ENCODE measurements around the gene SLC25A26.
"Not testable (repeated sequence)": the region's sequence is repeated elsewhere in the genome, so short reads cannot be mapped to it uniquely, and the experiment has no call there.

SLC25A26 gene

DNA sequence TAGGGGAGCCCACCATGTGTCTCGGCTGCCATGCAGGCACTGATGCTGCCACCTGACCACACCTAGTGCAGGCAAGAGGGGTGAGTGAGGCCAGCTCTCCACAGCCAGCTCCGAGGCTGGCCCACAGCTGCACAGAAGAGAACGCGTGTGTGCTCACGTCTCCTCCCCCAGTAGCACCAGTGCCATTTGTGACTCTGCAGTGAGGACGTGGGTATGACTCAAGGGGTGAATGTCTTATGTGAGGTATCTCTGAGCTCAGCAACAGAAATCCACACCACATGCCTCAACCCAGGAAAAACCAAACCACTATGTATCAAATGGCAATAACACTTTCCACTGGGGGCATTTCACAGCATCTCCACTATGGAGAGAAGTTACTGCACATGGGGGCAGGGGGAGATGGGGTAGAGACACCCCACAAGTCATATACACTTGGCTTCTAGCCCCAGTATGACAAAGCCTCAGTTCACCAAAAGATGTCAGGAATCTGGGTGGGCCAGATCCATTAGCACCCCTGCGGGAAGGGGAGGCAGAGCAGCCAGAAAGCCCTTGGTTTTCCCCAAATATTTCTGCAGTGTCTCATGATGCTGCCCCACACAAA, 192.4 kb downstream of the SLC25A26 start:
- DNase-seq: peak; percentile 97

DNA sequence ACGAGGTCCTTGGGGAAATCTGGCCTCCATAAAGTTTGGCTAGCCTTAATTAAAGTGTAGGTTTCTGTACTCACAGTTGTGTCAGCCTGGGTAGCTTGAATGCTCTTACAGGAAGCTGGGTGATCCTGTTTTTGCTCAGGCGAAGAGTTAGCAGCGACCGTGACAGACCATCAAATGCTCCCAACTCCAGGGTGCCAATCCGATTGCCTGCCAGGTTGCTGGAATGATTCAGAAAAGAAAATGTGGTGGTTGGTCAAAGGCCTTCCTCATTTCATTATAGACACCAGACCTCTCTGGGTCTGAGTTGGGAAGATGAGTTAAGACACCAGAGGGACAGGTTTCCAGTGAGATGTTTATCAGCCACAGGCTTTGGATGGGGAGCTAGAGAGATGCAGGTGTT, 194.0 kb downstream of the SLC25A26 start:
- no peak for DNase-seq

DNA sequence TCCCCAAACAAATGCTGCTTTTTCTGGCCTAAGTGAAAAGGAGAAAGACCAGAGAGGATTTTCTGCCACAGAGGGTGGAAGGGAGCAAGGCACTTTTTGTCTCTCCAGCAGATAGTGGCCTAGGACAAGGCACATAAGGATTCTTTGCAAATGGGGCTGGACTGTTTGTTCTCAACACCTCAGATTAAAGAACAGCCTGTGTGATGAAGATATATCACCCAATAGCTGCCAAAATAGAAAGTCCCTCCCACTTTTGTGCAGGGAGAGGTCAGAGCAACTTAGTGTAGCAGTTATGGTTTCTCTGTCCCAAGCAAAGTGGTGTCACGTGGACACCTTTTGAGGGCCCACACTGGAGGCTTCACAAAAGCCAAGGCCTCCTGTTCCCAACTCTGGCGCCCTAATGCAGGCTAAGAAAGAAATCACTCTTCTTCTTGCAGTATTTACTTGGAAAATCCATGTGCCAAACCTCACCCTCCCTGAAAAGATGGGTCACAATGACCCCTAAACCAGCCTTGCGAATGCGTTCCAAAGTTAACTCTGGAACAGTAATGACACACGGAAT, 195.1 kb downstream of the SLC25A26 start:
- no peak for DNase-seq

DNA sequence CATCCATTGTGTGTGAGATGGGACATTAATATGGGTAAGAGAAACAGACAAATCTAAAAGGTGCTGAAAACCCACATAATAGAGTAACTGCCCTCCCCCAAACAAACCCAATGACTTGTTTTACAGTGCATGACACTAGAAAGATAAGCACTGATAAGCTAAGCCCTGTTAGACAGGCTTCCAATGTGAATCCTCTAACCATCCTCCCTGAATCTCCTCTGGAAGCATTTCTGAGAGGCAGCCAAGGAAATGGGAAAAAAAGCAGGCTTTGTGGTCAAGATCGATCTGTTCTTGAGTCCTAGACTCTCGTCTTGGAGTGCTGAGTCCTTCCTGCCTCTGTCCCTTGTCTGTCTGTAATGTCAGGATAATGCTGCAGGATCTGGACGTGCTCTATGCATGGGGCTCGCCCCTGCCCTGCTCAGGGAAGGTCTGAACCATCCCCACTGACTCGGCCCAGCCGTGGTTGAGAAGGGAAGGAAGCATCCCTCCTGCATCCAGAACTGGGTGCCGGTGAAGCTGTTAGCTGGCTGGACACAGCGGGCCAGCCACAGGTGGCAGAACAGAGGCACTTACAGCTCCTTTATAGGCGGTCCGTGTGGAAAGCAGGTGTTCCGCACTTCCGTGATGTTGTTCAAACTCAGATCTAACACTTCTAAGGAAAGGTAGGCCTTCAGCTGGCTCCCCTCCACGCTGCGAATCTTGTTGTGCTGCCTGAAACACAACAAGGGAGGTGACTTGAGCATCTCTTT, 195.9 kb downstream of the SLC25A26 start:
- no peak for DNase-seq

DNA sequence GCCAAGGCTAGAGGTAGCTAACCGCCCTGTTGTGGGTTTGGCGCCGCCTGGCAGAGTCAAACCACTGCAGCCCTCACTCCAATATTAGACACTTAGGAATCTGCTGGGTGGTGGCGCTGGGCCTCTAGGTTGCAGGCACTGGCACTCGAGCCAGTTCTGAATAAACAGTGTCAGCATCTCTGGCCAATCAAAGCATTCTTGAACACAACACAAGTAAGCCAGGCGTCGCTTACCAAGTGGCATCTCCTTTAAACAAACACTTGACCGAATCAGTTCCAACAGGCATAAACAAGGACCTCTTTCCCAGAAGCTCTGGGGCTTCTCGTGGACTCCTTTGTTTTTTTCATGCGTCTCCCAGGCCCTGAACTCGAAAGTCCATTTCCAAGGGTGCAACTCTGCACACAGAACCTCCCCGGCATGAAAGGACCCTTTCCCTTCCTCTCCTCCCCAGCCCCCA, 197.7 kb downstream of the SLC25A26 start:
- no peak for DNase-seq

DNA sequence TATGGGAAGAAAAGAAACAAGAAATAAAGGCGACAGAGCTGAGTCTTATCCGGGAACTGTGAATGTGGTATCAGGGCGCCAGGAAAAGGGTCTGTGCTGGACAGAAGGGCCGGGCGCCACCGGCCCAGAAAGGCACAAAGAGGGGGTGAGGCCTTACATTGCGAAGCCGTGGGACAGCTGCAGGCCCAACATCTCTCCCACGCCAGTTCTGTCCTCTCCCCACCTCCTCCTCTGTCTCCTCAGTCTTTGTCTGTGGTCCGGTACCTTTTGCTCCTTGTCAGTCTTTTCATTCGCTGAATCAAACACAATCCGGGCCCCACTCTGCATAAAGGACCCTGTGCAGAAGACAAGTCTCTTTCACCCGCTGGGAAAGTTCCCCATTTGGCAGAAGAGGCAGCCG, 198.2 kb downstream of the SLC25A26 start:
- no peak for DNase-seq

DNA sequence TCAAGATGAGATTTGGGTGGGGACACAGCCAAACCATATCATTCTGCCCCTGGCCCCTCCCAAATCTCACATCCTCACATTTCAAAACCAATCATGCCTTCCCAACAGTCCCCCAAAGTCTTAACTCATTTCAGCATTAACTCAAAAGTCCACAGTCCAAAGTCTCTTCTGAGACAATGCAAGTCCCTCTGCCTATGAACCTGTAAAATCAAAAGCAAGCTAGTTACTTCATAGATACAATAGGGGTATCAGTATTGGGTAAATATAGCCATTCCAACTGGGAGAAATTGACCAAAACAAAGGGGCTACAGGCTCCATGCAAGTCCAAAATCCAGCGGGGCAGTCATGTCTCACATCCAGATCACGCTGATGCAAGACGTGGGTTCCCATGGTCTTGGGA, 200.3 kb downstream of the SLC25A26 start:
- DNase-seq: not testable (repeated sequence)

DNA sequence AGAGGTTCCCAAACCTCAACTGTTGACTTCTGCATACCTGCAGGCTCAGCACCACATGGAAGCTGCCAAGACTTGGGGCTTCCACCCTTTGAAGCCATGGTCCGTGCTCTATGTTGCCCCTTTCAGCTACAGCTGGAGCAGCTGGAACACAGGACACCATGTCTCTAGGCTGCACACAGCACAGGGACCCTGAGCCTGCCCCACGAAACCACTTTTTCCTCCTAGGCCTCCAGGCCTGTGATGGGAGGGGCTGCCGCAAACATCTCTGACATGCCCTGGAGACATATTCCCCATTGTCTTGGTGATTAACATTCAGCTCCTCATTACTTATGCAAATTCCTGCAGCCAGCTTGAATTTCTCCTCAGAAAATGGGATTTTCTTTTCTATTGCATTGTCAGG, 201.1 kb downstream of the SLC25A26 start:
- not testable (repeated sequence) for DNase-seq

DNA sequence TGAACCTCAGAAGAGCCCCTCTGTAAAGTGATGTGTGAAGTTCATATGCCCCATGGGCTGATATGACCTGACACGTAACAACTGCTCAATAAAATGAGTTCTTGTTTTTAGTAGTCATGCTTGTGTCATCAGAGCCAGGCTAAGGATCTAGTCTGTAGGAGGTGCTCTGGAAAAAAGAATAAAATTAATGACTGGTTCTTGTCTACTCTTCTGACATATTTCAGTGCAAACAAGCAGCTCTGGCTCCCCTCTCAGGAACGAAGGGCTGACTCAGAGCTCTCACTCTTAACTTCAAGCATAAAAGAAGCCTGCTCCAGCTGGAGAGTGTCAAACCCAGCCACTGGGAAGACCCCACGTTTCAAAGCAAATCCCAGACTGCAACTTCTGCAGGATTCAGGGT, 203.0 kb downstream of the SLC25A26 start:
- DNase-seq: peak; percentile 84

DNA sequence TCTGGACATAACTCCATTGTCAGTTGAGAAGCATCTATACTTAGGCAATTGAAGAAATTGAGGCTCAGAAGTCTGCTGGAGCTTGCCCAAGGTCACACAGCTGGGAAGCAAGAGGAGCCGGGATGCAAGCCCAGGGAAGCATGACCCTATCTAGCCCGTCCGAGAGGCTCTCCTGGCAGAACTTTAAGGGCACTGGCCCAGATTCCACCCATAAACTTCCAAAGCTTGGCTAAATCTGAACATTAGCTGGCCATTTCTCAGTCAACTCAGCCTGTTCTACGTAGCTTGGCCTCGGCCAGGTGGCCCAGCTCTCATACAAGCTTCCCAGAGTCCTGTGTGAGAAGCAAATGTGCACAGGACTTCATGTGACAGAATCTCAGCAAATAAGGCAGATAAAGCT, 204.2 kb downstream of the SLC25A26 start:
- no peak for DNase-seq

DNA sequence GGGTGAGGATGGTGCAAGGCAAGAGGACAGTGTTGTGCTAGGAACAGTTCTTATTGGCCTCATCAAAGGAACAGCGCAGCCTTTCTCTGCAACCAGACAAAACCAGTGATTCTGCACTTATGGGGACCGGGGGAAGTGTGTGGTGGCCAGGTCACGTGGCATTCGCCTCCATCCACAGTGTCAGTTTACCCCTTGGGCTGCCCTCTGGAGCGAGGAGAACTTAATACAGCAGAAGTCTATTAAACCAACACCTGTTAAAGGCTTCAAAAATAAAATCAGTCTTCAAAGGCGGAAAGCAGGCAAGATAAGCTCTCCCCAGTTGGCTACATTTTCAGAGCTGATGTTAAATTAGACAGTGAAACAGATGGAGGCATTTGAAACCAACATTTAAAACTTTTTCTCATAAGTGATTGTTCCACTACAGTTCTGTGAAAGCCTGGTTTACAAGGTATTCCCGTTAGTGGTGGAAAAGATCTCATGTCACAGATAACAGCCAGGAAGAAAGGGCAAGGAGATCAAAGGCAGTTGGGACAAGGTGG, 204.8 kb downstream of the SLC25A26 start:
- no peak for DNase-seq

DNA sequence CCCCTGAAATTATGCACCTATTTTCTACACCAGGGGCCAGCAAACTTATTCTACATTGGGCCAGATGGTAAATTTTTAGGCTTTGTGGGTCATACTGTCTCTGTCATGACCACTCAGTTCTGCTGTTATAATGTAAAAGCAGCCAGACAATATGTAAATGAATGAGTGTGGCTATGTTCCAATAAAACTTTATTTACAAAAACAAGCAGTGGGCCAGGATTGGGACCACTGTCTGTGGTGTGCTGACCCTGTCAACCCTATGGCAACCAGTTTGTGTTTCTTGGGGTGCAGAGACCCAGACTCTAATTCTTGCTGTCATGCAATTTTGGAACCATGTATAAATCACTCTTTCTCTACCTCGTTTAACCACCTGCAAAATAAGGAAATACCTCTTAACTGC, 205.3 kb downstream of the SLC25A26 start:
- DNase-seq: no peak

DNA sequence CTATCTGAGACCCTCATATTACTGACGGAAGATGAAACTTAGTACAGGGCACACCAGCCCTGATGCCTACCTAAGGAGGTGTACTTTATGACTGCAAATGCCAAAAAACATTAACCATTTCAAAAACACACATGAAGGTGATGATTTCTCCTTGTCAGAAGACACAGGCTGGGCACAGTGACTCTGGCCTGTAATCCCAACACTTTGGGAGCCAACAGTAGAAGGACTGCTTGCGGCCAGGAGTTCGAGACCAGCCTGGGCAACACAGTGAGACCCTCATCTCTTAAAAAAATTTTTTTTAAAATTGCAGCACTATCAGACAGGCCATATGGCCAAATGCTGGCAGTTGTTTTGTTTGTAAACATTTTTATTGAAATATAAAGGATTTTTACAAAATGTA, 206.6 kb downstream of the SLC25A26 start:
- DNase-seq: no peak

DNA sequence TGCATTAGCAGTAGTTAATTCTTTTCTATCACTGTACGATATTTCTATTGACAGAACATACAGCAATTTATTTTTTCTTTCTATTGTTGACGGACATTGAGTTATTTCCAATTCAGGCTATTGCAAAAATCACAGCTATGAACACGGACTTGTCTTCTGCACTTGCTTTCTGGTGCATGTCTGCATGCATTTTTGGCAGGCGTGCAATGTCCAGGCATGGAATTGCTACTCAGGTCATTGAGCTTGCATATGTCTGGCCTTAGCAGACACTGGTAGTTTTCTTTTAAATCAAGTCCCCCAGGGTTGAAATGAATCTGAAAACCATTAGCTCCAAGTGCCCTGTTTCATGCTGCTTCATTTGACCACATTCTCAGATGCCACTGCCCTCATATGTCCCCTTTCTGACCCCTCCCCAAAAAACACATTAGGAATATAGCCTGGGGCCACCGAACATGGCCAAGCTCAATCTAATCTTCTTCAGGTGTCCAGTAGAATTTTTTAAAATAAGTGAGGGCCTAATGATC, 207.2 kb downstream of the SLC25A26 start:
- DNase-seq: no peak
